ENCODE data around the gene TRIP13.
"Not testable (repeated sequence)": the region's sequence is repeated elsewhere in the genome, so short reads cannot be mapped to it uniquely, and the experiment has no call there.

TRIP13 gene

GRCh38 chr5:939368-939767, 46.7 kb downstream of the TRIP13 start:
- DNase-seq = no peak

GRCh38 chr5:940741-941140, 48.1 kb downstream of the TRIP13 start:
- DNase-seq = not testable (repeated sequence)

- no peak for DNase-seq
These were observed 50.7 kb downstream of the TRIP13 start for GRCh38 chr5:943201-943917.

GRCh38 chr5:943918-944620, 51.4 kb downstream of the TRIP13 start:
- DNase-seq = peak; percentile 32

- DNase-seq = no peak
These were observed 51.9 kb downstream of the TRIP13 start for GRCh38 chr5:944621-944927.

GRCh38 chr5:944992-945685, 52.5 kb downstream of the TRIP13 start:
- DNase-seq = no peak

GRCh38 chr5:945691-946551, 53.2 kb downstream of the TRIP13 start:
- DNase-seq = peak; percentile 59

- DNase-seq = no peak
These were observed 54.3 kb downstream of the TRIP13 start for GRCh38 chr5:946720-947625.

- no peak for DNase-seq
These were observed 55.2 kb downstream of the TRIP13 start for GRCh38 chr5:947626-948471.

GRCh38 chr5:948472-949274, 56.0 kb downstream of the TRIP13 start:
- no peak for DNase-seq

GRCh38 chr5:949275-949543, 56.5 kb downstream of the TRIP13 start:
- no peak for DNase-seq

- DNase-seq = no peak
These were observed 57.3 kb downstream of the TRIP13 start for GRCh38 chr5:949815-950560.

- no peak for DNase-seq
These were observed 59.4 kb downstream of the TRIP13 start for GRCh38 chr5:951940-952596.

- no peak for DNase-seq
These were observed 60.0 kb downstream of the TRIP13 start for GRCh38 chr5:952597-953271.

GRCh38 chr5:953535-954449, 61.1 kb downstream of the TRIP13 start:
- peak; percentile 36 for DNase-seq

- no peak for DNase-seq
These were observed 63.4 kb downstream of the TRIP13 start for GRCh38 chr5:955886-956761.

Data from DMS53 (cell line).